ENCODE data around the gene CANT1. TPM values are rescaled to one million over a fixed set of nuclear protein-coding genes. Genes with fewer than 3 reads are reported as not detected.

Gene CANT1
- total RNA-seq, 3 donors from 2014 or later, result 46.7 to 68.6 (median 55.5) TPM

GRCh38 chr17:78977997-78978973 lies 31.3 kb downstream of the CANT1 start:
- peak overlapping the region; percentile 76 for H3K4me3 Mint-ChIP-seq
- DNase-seq (no peak), ATAC-seq (no peak)
- no peaks in the 10 kb centered on the region for H3K9me3 Mint-ChIP-seq
- H3K27me3 Mint-ChIP-seq (ENCODE audit: low read depth), result no peaks in the 10 kb centered on the region
- no peaks in the 10 kb centered on the region for H3K36me3 Mint-ChIP-seq (ENCODE audit: insufficient read depth)
- peaks cover 17% of the 10 kb centered on the region for H3K4me1 Mint-ChIP-seq (ENCODE audit: low read depth)

- no peaks in the 10 kb centered on the region for H3K36me3 Mint-ChIP-seq (ENCODE audit: insufficient read depth)
- DNase-seq (no peak), ATAC-seq (no peak)
- H3K4me1 Mint-ChIP-seq (ENCODE audit: low read depth), result peaks cover 17% of the 10 kb centered on the region
- peak overlapping the region; percentile 23 for H3K4me3 Mint-ChIP-seq
- H3K9me3 Mint-ChIP-seq, result no peaks in the 10 kb centered on the region
- H3K27me3 Mint-ChIP-seq (ENCODE audit: low read depth), result no peaks in the 10 kb centered on the region
These were observed 32.0 kb downstream of the CANT1 start for GRCh38 chr17:78977681-78977943.

GRCh38 chr17:78976907-78977680 lies 32.5 kb downstream of the CANT1 start:
- peaks cover 17% of the 10 kb centered on the region for H3K4me1 Mint-ChIP-seq (ENCODE audit: low read depth)
- H3K9me3 Mint-ChIP-seq, result no peaks in the 10 kb centered on the region
- H3K36me3 Mint-ChIP-seq (ENCODE audit: insufficient read depth), result no peaks in the 10 kb centered on the region
- ATAC-seq (no peak), DNase-seq (no peak)
- H3K27me3 Mint-ChIP-seq (ENCODE audit: low read depth), result no peaks in the 10 kb centered on the region
- peak overlapping the region; percentile 42 for H3K4me3 Mint-ChIP-seq

GRCh38 chr17:78974635-78975591 lies 34.7 kb downstream of the CANT1 start:
- DNase-seq (no peak), ATAC-seq (peak; percentile 25 to 29)
- no peaks in the 10 kb centered on the region for H3K36me3 Mint-ChIP-seq (ENCODE audit: insufficient read depth)
- H3K27me3 Mint-ChIP-seq (ENCODE audit: low read depth), result no peaks in the 10 kb centered on the region
- no peaks in the 10 kb centered on the region for H3K9me3 Mint-ChIP-seq
- H3K4me1 Mint-ChIP-seq (ENCODE audit: low read depth), result peaks cover 24% of the 10 kb centered on the region
- H3K4me3 Mint-ChIP-seq, result no peak overlapping the region

GRCh38 chr17:78973792-78974520 lies 35.6 kb downstream of the CANT1 start:
- DNase-seq (no peak), ATAC-seq (no peak)
- Mint-ChIP-seq H3K27me3 (ENCODE audit: low read depth) (no peaks in the 10 kb centered on the region), H3K36me3 (ENCODE audit: insufficient read depth) (no peaks in the 10 kb centered on the region), H3K9me3 (no peaks in the 10 kb centered on the region), H3K4me1 (ENCODE audit: low read depth) (peaks cover 22% of the 10 kb centered on the region), H3K4me3 (no peak overlapping the region)

GRCh38 chr17:78973196-78973595 lies 36.4 kb downstream of the CANT1 start:
- Mint-ChIP-seq H3K9me3 (no peaks in the 10 kb centered on the region), H3K27me3 (ENCODE audit: low read depth) (no peaks in the 10 kb centered on the region), H3K4me1 (ENCODE audit: low read depth) (peaks cover 22% of the 10 kb centered on the region), H3K4me3 (no peak overlapping the region), H3K36me3 (ENCODE audit: insufficient read depth) (no peaks in the 10 kb centered on the region)
- ATAC-seq (no peak), DNase-seq (no peak)

- H3K9me3 Mint-ChIP-seq, result no peaks in the 10 kb centered on the region
- no peak for DNase-seq
- peaks cover 19% of the 10 kb centered on the region for H3K4me1 Mint-ChIP-seq (ENCODE audit: low read depth)
- no peak overlapping the region for H3K4me3 Mint-ChIP-seq
- no peaks in the 10 kb centered on the region for H3K27me3 Mint-ChIP-seq (ENCODE audit: low read depth)
- ATAC-seq, result no peak
- no peaks in the 10 kb centered on the region for H3K36me3 Mint-ChIP-seq (ENCODE audit: insufficient read depth)
These were observed 37.0 kb downstream of the CANT1 start for GRCh38 chr17:78972507-78973105.

- Mint-ChIP-seq H3K9me3 (no peaks in the 10 kb centered on the region), H3K4me3 (no peak overlapping the region), H3K27me3 (ENCODE audit: low read depth) (no peaks in the 10 kb centered on the region), H3K4me1 (ENCODE audit: low read depth) (peaks cover 12% of the 10 kb centered on the region), H3K36me3 (ENCODE audit: insufficient read depth) (no peaks in the 10 kb centered on the region)
- DNase-seq (no peak), ATAC-seq (no peak)
These were observed 37.6 kb downstream of the CANT1 start for GRCh38 chr17:78971756-78972506.

GRCh38 chr17:78970834-78971755 lies 38.5 kb downstream of the CANT1 start:
- Mint-ChIP-seq H3K4me1 (ENCODE audit: low read depth) (peaks cover 8% of the 10 kb centered on the region), H3K36me3 (ENCODE audit: insufficient read depth) (no peaks in the 10 kb centered on the region), H3K4me3 (no peak overlapping the region), H3K27me3 (ENCODE audit: low read depth) (no peaks in the 10 kb centered on the region), H3K9me3 (no peaks in the 10 kb centered on the region)
- peak; percentile 77 for DNase-seq
- peak; percentile 59 to 68 for ATAC-seq

GRCh38 chr17:78969865-78970264 lies 39.7 kb downstream of the CANT1 start:
- DNase-seq, result no peak
- ATAC-seq, result no peak
- Mint-ChIP-seq H3K27me3 (ENCODE audit: low read depth) (no peaks in the 10 kb centered on the region), H3K36me3 (ENCODE audit: insufficient read depth) (no peaks in the 10 kb centered on the region), H3K9me3 (no peaks in the 10 kb centered on the region), H3K4me1 (ENCODE audit: low read depth) (peaks cover 7% of the 10 kb centered on the region), H3K4me3 (no peak overlapping the region)

- ATAC-seq, result no peak
These were observed 41.7 kb downstream of the CANT1 start for GRCh38 chr17:78967782-78968362.

More at GRCh38 chr17:78967782-78968362, 41.7 kb downstream of the CANT1 start:
- peaks cover 7% of the 10 kb centered on the region for H3K4me1 Mint-ChIP-seq (ENCODE audit: low read depth)
- no peaks in the 10 kb centered on the region for H3K9me3 Mint-ChIP-seq
- no peaks in the 10 kb centered on the region for H3K27me3 Mint-ChIP-seq (ENCODE audit: low read depth)
- DNase-seq, result no peak
- no peaks in the 10 kb centered on the region for H3K36me3 Mint-ChIP-seq (ENCODE audit: insufficient read depth)
- no peak overlapping the region for H3K4me3 Mint-ChIP-seq

Data from activated T-cell treated with anti-CD3 and anti-CD28 coated beads, Interleukin-2, amount 50 U/mL, for 4 hours (primary cell).